Measurements from ENCODE around the gene RELN. TPM values are rescaled to one million over a fixed set of nuclear protein-coding genes. Genes with fewer than 3 reads are reported as not detected.

RELN gene
- total RNA-seq, 1 donor from 2014 or later = 2.5 TPM

- ATAC-seq = no peak
- intact Hi-C loops (cut with micrococcal nuclease) = no loop called here
Measured at GRCh38 chr7:103951311-103951710, 38.1 kb downstream of the RELN start.

GRCh38 chr7:103949374-103949773, 40.1 kb downstream of the RELN start:
- ATAC-seq (no peak), DNase-seq (no peak)
- intact Hi-C loops (cut with micrococcal nuclease) = no loop called here

More at GRCh38 chr7:103951311-103951710, 38.1 kb downstream of the RELN start:
- no peak for DNase-seq

- ATAC-seq = no peak
- DNase-seq = no peak
- intact Hi-C loops (cut with micrococcal nuclease) = no loop called here
Measured at GRCh38 chr7:103947026-103947655, 42.3 kb downstream of the RELN start.

GRCh38 chr7:103944230-103944900, 45.1 kb downstream of the RELN start:
- ATAC-seq = no peak
- intact Hi-C loops (cut with micrococcal nuclease) = no loop called here
- DNase-seq = no peak

- intact Hi-C loops (cut with micrococcal nuclease) = no loop called here
- ATAC-seq = no peak
Measured at GRCh38 chr7:103941976-103942375, 47.5 kb downstream of the RELN start.

GRCh38 chr7:103940382-103941268, 48.8 kb downstream of the RELN start:
- intact Hi-C loops (cut with micrococcal nuclease) = no loop called here
- ATAC-seq = no peak
- DNase-seq = no peak

More at GRCh38 chr7:103941976-103942375, 47.5 kb downstream of the RELN start:
- DNase-seq = no peak

GRCh38 chr7:103937680-103938079, 51.8 kb downstream of the RELN start:
- ATAC-seq (no peak), DNase-seq (no peak)
- intact Hi-C loops (cut with micrococcal nuclease) = no loop called here

GRCh38 chr7:103936558-103936957, 52.9 kb downstream of the RELN start:
- intact Hi-C loops (cut with micrococcal nuclease) = no loop called here
- DNase-seq = no peak
- ATAC-seq = no peak

GRCh38 chr7:103934508-103934907, 55.0 kb downstream of the RELN start:
- intact Hi-C loops (cut with micrococcal nuclease) = no loop called here
- no peak for ATAC-seq

GRCh38 chr7:103932389-103932788, 57.1 kb downstream of the RELN start:
- intact Hi-C loops (cut with micrococcal nuclease) = no loop called here
- no peak for DNase-seq
- ATAC-seq = no peak

More at GRCh38 chr7:103934508-103934907, 55.0 kb downstream of the RELN start:
- no peak for DNase-seq

- no peak for DNase-seq
- intact Hi-C loops (cut with micrococcal nuclease) = no loop called here
- ATAC-seq = no peak
Measured at GRCh38 chr7:103929901-103930311, 59.6 kb downstream of the RELN start.

- no peak for DNase-seq
- ATAC-seq = no peak
- intact Hi-C loops (cut with micrococcal nuclease) = no loop called here
Measured at GRCh38 chr7:103928581-103928980, 60.9 kb downstream of the RELN start.

GRCh38 chr7:103924184-103924583, 65.3 kb downstream of the RELN start:
- DNase-seq (no peak), ATAC-seq (no peak)
- intact Hi-C loops (cut with micrococcal nuclease) = no loop called here

GRCh38 chr7:103922407-103922806, 67.1 kb downstream of the RELN start:
- no peak for ATAC-seq
- intact Hi-C loops (cut with micrococcal nuclease) = no loop called here
- DNase-seq = no peak

GRCh38 chr7:103921692-103922091, 67.8 kb downstream of the RELN start:
- DNase-seq (no peak), ATAC-seq (no peak)
- intact Hi-C loops (cut with micrococcal nuclease) = no loop called here

GRCh38 chr7:103919272-103919868, 70.1 kb downstream of the RELN start:
- ATAC-seq = no peak
- no peak for DNase-seq
- intact Hi-C loops (cut with micrococcal nuclease) = no loop called here

GRCh38 chr7:103918631-103919271, 70.7 kb downstream of the RELN start:
- DNase-seq (no peak), ATAC-seq (no peak)
- intact Hi-C loops (cut with micrococcal nuclease) = no loop called here

GRCh38 chr7:103915680-103916357, 73.6 kb downstream of the RELN start:
- intact Hi-C loops (cut with micrococcal nuclease) = no loop called here
- DNase-seq = no peak
- no peak for ATAC-seq

Measured in left ventricle myocardium superior (tissue), 1 donor.